SK-N-SH treated with all-trans-retinoic acid at 6 μM for 48 hours (cell line): ENCODE results near the gene SURF6.

Source experiments
- ARNTL ChIP-seq: fragments of 450-650 bp; formaldehyde crosslinking; IDR thresholded peaks from 2 replicates; pipeline ENCODE4 v1.5.0; 2020; ENCODE audit warnings: low read depth, mild to moderate bottlenecking, moderate library complexity, borderline replicate concordance
- BACH2 ChIP-seq: fragments of 250-450 bp; sonication (Bioruptor Pico); IDR thresholded peaks from 2 replicates; pipeline ENCODE4 v1.9.0; 2021; ENCODE audit warnings: mild to moderate bottlenecking, borderline replicate concordance
- GLIS3 ChIP-seq: fragments of 250-450 bp; sonication (Bioruptor Pico); IDR thresholded peaks from 2 replicates; pipeline ENCODE4 v1.5.0; 2020; ENCODE audit warnings: mild to moderate bottlenecking, moderate library complexity
- OSR1 ChIP-seq: fragments of 250-450 bp; sonication (Bioruptor Pico); IDR thresholded peaks from 2 replicates; pipeline ENCODE4 v1.8.0; 2022; ENCODE audit warnings: moderate library complexity, mild to moderate bottlenecking, inconsistent platforms
- ZFP3 ChIP-seq: fragments of 250-450 bp; sonication (Bioruptor Pico); IDR thresholded peaks from 2 replicates; pipeline ENCODE4 v1.5.0; 2020; ENCODE audit warnings: mild to moderate bottlenecking, moderate library complexity
- ZFP30 ChIP-seq: fragments of 450-650 bp; formaldehyde crosslinking; IDR thresholded peaks from 2 replicates; pipeline ENCODE4 v1.5.0; 2022; ENCODE audit warnings: mild to moderate bottlenecking, moderate library complexity
- ZNF565 ChIP-seq: fragments of 450-650 bp; formaldehyde crosslinking; conservative IDR thresholded peaks from 2 replicates; pipeline ENCODE4 v1.5.0; 2020; ENCODE audit warnings: low read depth, mild to moderate bottlenecking, moderate library complexity
- ZNF70 ChIP-seq: fragments of 450-650 bp; formaldehyde crosslinking; IDR thresholded peaks from 2 replicates; pipeline ENCODE4 v1.5.0; 2020; ENCODE audit warnings: mild to moderate bottlenecking, moderate library complexity
- ZNF8 ChIP-seq: fragments of 450-650 bp; formaldehyde crosslinking; IDR thresholded peaks from 2 replicates; pipeline ENCODE4 v1.5.0; 2020; ENCODE audit warnings: mild to moderate bottlenecking, moderate library complexity
- TF ChIP-seq, protein P1 (sequence below): fragments of 250-450 bp; sonication (Bioruptor Pico); IDR thresholded peaks from 2 replicates; pipeline ENCODE4 v1.8.0; 2020; ENCODE audit warnings: mild to moderate bottlenecking, moderate library complexity, borderline replicate concordance

DNA sequence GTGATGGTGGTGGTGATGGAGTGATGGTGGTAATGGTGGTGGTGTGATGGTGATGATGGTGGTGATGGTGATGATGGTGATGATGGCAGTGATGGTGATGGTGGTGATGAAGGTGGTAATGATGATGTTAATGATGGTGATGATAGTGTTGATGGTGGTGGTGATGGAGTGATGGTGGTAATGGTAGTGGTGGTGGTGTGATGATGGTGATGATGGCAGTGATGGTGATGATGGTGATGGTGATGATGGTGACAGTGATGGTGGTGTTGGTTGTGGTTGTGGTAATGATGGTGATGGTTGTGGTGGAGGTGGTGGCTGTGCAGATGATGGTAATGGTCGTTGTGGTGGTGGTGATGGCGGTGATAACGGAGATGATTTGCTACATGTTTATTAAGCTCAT, 47.5 kb upstream of the SURF6 start:
- TF ChIP-seq BACH2 (CRISPR knock-in tag) (no peak), ARNTL (CRISPR knock-in tag) (no peak), ZNF70 (CRISPR knock-in tag) (no peak), ZFP30 (CRISPR knock-in tag) (no peak), GLIS3 (CRISPR knock-in tag) (no peak), OSR1 (CRISPR knock-in tag) (no peak), ZFP3 (CRISPR knock-in tag) (no peak), ZNF565 (CRISPR knock-in tag) (no peak), ZNF8 (CRISPR knock-in tag) (no peak)
- TF ChIP-seq, protein P1, sequence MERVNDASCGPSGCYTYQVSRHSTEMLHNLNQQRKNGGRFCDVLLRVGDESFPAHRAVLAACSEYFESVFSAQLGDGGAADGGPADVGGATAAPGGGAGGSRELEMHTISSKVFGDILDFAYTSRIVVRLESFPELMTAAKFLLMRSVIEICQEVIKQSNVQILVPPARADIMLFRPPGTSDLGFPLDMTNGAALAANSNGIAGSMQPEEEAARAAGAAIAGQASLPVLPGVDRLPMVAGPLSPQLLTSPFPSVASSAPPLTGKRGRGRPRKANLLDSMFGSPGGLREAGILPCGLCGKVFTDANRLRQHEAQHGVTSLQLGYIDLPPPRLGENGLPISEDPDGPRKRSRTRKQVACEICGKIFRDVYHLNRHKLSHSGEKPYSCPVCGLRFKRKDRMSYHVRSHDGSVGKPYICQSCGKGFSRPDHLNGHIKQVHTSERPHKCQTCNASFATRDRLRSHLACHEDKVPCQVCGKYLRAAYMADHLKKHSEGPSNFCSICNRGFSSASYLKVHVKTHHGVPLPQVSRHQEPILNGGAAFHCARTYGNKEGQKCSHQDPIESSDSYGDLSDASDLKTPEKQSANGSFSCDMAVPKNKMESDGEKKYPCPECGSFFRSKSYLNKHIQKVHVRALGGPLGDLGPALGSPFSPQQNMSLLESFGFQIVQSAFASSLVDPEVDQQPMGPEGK, result no peak
